Stimulated activated CD4-positive, alpha-beta T cell treated with anti-CD3 and anti-CD28 coated beads, Interleukin-4, amount 100 ng/mL, for 24 hours (primary cell): ENCODE results near the gene XYLT2.
"Not testable (repeated sequence)": the region's sequence is repeated elsewhere in the genome, so short reads cannot be mapped to it uniquely, and the experiment has no call there.

ENCODE experiments used
- DNase-seq: peaks from one replicate; pipeline ENCODE4 v3.0.0-alpha.2; 2020

Gene XYLT2

GRCh38 chr17:50322271-50322670 lies 23.7 kb upstream of the XYLT2 start:
- no peak for DNase-seq

GRCh38 chr17:50323060-50323459 lies 22.9 kb upstream of the XYLT2 start:
- no peak for DNase-seq

GRCh38 chr17:50325906-50326305 lies 20.0 kb upstream of the XYLT2 start:
- DNase-seq: no peak

- no peak for DNase-seq
Measured at GRCh38 chr17:50326831-50327364, 19.0 kb upstream of the XYLT2 start.

DNA sequence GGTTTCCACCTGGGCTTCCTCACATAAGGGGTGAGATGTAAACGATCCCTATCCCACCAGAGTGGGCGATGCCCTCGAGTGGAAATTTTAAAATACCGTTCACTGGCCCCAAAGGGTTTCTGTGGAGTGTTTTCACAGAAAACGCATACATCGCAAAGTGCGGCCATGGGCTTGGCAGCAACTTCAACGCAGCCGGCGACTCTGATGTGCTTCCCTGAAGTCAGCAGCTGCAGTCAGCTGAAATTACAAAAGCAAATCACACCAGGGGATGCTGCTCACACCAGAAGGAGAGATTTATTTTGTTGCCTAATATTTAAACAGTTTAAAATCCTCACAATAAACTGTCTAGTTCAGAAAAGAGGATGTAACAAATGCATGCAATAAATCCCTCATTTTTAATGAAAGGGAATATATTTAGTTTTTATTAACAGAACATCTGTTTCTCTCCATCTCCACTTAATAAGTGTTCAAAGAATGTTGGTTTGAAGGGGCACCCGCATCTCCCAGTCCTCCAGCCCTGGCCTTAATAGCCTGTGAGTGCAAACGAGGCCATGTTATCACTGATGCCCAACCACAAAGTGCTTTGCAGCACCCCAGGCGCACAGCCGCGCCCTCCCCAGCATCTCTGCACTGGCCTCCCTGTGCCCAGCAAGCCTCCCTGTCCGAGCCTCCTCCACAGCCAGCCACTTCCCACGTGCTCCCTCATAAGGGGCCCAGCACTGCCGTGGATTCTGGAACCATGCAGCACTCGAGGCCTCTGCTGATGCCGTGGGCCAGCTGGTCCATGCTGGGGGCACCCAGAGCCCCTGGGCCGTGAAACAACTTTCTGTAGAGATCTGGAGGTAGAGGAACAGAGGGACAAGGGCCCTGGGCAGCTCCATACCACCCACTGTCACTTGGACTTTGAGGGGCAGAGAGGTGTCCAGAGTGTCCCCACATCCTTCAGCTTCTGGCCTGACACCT lies 17.3 kb upstream of the XYLT2 start:
- DNase-seq: no peak

GRCh38 chr17:50329716-50330115 lies 16.2 kb upstream of the XYLT2 start:
- no peak for DNase-seq

DNA sequence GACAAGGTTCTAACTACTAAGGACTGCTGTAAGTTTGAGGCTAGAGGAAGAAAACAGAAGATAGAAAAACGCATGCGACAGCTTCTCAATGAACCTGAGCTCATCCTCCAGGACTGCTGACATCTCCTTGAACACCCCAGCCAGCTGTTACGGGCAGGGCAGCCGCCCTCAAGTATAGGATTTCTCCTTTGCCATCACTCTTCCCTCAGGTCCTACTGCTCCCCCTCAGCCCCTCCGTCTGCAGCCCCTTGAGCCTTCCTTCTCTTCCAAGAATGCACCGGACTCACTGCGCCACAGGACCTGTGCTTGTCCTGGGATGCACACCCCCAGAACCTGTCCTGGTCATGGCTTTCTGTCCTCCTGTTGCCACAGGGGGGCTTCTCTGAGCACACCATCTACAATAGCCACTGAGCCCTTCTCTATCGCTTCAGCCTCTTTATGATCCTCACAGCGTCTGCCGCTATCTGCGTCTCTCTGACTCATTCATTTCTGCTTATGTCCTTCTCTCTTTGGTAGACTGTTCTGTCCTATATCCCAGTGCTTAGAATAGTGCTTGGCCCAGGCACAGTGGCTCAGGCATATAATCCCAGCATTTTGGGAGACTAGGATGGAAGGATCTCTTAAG lies 15.7 kb upstream of the XYLT2 start:
- DNase-seq: no peak

GRCh38 chr17:50331085-50331791 lies 14.7 kb upstream of the XYLT2 start:
- DNase-seq: no peak

DNA sequence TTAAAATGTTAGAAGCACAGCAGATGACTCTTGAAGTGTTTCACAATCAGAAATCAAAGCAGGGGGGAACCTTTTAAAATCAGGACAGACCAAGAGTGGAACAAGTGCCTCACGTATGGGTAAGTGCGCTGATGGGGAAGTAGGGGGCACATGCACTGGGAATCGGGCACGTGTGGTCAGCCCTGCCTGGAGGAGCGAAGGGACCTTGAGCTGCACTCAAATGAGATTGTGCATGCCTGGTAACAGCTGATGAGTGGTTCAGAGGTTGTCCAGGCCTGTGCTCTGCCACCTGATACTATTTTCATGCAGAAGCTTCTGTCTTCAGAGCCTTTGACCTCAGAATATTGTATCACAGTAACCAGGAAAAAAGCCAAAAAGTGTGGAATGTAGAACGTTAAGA lies 13.7 kb upstream of the XYLT2 start:
- DNase-seq: no peak

- not testable (repeated sequence) for DNase-seq
Measured at GRCh38 chr17:50333291-50334057, 12.5 kb upstream of the XYLT2 start.

GRCh38 chr17:50337956-50338355 lies 8.0 kb upstream of the XYLT2 start:
- DNase-seq: no peak

GRCh38 chr17:50338645-50339044 lies 7.3 kb upstream of the XYLT2 start:
- DNase-seq: no peak

DNA sequence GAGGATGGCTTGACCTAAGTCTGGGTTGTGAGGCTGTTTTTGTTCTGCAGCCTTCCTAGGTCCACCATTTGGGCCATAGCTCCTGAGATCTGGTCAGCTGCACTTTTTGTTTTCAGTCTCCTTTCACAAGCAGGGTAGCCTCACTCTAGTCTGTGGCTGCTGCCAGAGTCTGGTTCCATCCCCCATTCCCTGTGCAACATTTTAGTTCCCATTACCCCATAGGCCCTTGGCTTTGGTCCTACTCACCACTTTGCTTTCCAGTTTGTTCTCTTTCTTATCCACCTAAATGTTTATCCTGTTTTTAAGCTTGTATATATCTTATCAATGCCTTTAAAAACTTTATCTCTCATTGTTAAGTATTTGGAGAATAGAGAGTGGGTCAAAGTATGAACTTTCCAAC lies 6.5 kb upstream of the XYLT2 start:
- DNase-seq: no peak

DNA sequence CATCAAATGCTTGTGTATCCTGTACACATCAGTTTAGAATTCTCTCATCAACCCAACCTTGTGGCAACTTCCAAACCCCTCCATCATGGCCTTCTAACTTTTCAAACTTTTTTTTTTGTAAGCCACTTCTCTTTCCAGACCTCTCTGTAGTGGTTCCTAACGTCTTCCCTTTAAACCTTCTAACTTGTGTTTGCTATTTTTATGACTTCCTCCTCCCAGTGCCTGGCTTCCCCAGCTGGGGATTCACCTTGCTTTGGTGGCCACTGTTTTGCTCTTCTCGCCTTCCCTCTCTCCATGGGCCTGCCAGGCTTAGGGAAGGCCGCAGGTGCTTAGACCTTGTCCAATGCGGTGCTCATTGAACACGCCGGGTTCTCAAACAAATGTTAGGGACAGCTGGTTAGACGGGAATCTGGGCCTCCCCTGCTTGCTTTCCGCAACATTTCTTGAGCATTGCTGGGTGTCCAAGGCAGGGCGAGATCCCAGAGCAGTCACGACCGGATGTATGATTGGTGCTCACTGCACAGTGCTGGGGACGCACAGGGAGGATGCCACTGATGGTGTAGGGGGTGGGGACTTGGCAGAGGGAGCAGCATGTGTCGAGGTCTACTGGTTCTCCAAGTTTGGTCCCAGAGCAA lies 1.1 kb upstream of the XYLT2 start:
- DNase-seq: no peak

GRCh38 chr17:50346313-50347116 lies 589 bp downstream of the XYLT2 start:
- peak; percentile 58 for DNase-seq

GRCh38 chr17:50347117-50347893 lies 1.4 kb downstream of the XYLT2 start:
- no peak for DNase-seq

DNA sequence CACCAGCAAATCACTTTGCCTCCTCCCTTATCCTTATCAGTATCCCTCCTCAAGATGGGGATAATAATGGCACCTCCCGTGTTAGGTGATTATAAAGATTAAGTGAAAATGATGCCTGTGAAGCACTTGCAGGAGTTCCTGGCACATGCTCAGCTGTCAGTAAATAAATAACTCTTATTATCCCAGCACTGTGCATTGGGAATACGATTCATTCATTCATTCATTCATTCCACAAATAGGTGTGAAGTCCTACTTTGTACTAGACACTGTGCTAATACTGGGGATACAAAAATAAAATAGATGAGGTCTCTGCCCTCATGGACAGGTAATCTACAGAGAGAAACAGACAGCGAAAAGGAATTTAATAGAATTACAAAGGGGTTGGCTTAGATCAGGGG lies 2.0 kb downstream of the XYLT2 start:
- DNase-seq: no peak

- DNase-seq: no peak
Measured at GRCh38 chr17:50348522-50349242, 2.8 kb downstream of the XYLT2 start.

DNA sequence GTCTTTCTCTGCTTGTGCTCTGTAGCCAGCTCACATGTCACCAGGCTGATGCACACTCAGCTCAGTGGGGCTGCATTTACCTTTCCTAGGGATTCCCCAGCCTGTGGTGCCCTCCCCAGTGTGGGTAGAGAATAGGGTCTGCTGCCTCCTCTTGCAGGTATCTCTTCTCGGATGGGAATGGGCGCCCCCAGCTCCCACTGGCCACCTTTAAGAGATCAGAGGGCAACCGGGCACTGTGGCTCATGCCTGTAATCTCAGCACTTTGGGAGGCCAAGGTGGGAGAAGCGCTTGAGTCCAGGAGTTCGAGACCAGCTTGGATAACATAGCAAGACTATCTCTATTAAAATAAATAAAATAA lies 3.3 kb downstream of the XYLT2 start:
- DNase-seq: no peak

DNA sequence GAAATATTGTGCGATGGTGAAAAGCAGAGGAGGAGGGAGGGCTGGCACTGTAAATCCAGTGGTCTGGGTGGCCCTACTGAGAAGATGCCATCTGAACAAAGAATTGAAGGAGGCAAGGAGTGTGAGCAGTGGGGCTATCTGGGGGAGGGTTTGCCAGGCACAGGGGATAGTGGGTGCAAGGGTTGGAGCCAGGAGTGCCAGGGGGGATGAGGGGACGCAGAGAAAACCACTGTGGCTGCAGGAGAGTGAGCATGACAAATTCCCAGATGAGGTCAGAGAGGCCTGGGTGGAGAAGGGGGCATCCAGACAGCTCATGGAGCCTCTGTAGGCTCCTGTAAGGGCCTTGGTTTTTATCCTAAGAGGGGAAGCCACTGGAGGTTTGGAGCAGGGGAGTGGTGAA lies 4.8 kb downstream of the XYLT2 start:
- no peak for DNase-seq
